SK-N-SH treated with all-trans-retinoic acid at 6 μM for 48 hours (cell line): ENCODE measurements around the gene RHCE.
"Not testable (repeated sequence)": the region's sequence is repeated elsewhere in the genome, so short reads cannot be mapped to it uniquely, and the experiment has no call there.

Experiments
- ATAC-seq: fragments of 200-7000 bp; cut with Tn5 transposase; 3 replicates; pipeline ENCODE4 v1.9.1; 2020; ENCODE audit warnings: mild to moderate bottlenecking, moderate library complexity
- ARNTL ChIP-seq: fragments of 450-650 bp; formaldehyde crosslinking; IDR thresholded peaks from 2 replicates; pipeline ENCODE4 v1.5.0; 2020; ENCODE audit warnings: low read depth, mild to moderate bottlenecking, moderate library complexity, borderline replicate concordance
- BACH2 ChIP-seq: fragments of 250-450 bp; sonication (Bioruptor Pico); IDR thresholded peaks from 2 replicates; pipeline ENCODE4 v1.9.0; 2021; ENCODE audit warnings: mild to moderate bottlenecking, borderline replicate concordance
- GLIS3 ChIP-seq: fragments of 250-450 bp; sonication (Bioruptor Pico); IDR thresholded peaks from 2 replicates; pipeline ENCODE4 v1.5.0; 2020; ENCODE audit warnings: mild to moderate bottlenecking, moderate library complexity
- ISL1 ChIP-seq: fragments of 250-450 bp; sonication (Bioruptor Pico); IDR thresholded peaks from 2 replicates; pipeline ENCODE4 v2.1.2; 2022; ENCODE audit warnings: mild to moderate bottlenecking, moderate library complexity
- PPARA ChIP-seq: fragments of 250-450 bp; sonication (Bioruptor Pico); IDR thresholded peaks from 2 replicates; pipeline ENCODE4 v1.5.0; 2020; ENCODE audit warnings: mild to moderate bottlenecking, borderline replicate concordance
- RARB ChIP-seq: fragments of 250-450 bp; sonication (Bioruptor Pico); IDR thresholded peaks from 2 replicates; pipeline ENCODE4 v1.8.0; 2021; ENCODE audit warnings: mild to moderate bottlenecking, moderate library complexity
- TCF4 ChIP-seq: fragments of 250-450 bp; sonication (Bioruptor Pico); IDR thresholded peaks from 2 replicates; pipeline ENCODE4 v1.8.0; 2021; ENCODE audit warnings: mild to moderate bottlenecking, moderate library complexity, borderline replicate concordance
- ZC3H10 ChIP-seq: fragments of 250-450 bp; sonication (Bioruptor Pico); IDR thresholded peaks from 2 replicates; pipeline ENCODE4 v1.5.1; 2021; ENCODE audit warnings: mild to moderate bottlenecking, moderate library complexity
- ZFP30 ChIP-seq: fragments of 450-650 bp; formaldehyde crosslinking; IDR thresholded peaks from 2 replicates; pipeline ENCODE4 v1.5.0; 2022; ENCODE audit warnings: mild to moderate bottlenecking, moderate library complexity
- ZNF70 ChIP-seq: fragments of 450-650 bp; formaldehyde crosslinking; IDR thresholded peaks from 2 replicates; pipeline ENCODE4 v1.5.0; 2020; ENCODE audit warnings: mild to moderate bottlenecking, moderate library complexity
- ZNF8 ChIP-seq: fragments of 450-650 bp; formaldehyde crosslinking; IDR thresholded peaks from 2 replicates; pipeline ENCODE4 v1.5.0; 2020; ENCODE audit warnings: mild to moderate bottlenecking, moderate library complexity
- TF ChIP-seq, protein P1 (sequence below): fragments of 250-450 bp; sonication (Bioruptor Pico); IDR thresholded peaks from 2 replicates; pipeline ENCODE4 v1.8.0; 2021; ENCODE audit warnings: low read depth, mild to moderate bottlenecking, moderate library complexity, borderline replicate concordance
- TF ChIP-seq, protein P2 (sequence below): fragments of 250-450 bp; sonication (Bioruptor Pico); IDR thresholded peaks from 2 replicates; pipeline ENCODE4 v1.5.1; 2020; ENCODE audit warnings: low read depth, mild to moderate bottlenecking, moderate library complexity
- TF ChIP-seq, protein P3 (sequence below): fragments of 250-450 bp; sonication (Bioruptor Pico); IDR thresholded peaks from 2 replicates; pipeline ENCODE4 v1.5.0; 2020; ENCODE audit warnings: mild to moderate bottlenecking, moderate library complexity

RHCE gene

DNA sequence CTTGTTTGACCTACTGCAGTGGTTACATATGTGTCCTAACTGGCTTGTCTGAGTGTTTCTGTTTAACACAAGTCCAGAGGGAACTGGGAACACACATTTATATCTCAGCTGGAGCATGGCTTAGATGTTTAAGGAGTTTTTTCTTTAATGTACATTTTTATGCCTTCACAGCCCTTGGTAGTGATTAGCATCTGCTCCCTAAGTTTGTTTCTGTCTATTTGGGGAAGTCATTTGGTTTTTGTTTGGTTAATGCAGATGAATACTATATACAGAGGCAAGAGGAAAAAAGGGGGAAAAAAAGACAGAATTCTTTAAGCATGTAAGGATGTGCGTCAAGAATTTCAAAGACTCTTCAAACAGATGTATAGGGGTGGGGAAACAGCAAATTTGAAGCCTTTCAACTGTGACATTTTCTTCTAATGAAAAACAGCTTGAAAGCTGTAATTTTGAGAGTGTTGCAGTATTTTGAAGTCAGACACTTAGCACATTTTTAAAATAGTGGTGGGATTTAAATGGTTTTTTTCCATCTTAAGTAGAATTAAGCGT lies 25.4 kb upstream of the RHCE start (continued):
- TF ChIP-seq, protein P1, sequence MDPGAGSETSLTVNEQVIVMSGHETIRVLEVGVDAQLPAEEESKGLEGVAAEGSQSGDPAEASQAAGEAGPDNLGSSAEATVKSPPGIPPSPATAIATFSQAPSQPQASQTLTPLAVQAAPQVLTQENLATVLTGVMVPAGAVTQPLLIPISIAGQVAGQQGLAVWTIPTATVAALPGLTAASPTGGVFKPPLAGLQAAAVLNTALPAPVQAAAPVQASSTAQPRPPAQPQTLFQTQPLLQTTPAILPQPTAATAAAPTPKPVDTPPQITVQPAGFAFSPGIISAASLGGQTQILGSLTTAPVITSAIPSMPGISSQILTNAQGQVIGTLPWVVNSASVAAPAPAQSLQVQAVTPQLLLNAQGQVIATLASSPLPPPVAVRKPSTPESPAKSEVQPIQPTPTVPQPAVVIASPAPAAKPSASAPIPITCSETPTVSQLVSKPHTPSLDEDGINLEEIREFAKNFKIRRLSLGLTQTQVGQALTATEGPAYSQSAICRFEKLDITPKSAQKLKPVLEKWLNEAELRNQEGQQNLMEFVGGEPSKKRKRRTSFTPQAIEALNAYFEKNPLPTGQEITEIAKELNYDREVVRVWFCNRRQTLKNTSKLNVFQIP (CRISPR knock-in tag): no peak
- TF ChIP-seq, all 23 proteins: peak for 0

DNA sequence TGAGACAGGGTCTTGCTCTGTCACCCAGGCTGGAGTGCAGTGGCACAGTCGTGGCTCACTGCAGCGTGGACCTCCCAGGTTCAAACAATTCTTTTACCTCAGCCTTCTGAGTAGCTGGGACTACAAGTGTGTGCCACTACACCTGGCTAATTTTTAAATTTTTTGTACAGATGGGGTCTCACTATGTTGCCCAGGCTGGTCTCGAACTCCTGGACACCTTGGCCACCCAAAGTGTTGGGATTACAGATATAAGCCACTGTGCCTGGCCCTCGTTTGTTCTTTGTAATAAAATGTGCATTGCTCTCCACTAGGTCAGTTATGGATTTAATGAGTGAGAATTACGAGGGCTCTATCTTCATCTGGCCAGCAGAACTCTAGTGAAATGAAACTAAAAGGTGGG lies 24.0 kb upstream of the RHCE start:
- ATAC-seq: not testable (repeated sequence)

DNA sequence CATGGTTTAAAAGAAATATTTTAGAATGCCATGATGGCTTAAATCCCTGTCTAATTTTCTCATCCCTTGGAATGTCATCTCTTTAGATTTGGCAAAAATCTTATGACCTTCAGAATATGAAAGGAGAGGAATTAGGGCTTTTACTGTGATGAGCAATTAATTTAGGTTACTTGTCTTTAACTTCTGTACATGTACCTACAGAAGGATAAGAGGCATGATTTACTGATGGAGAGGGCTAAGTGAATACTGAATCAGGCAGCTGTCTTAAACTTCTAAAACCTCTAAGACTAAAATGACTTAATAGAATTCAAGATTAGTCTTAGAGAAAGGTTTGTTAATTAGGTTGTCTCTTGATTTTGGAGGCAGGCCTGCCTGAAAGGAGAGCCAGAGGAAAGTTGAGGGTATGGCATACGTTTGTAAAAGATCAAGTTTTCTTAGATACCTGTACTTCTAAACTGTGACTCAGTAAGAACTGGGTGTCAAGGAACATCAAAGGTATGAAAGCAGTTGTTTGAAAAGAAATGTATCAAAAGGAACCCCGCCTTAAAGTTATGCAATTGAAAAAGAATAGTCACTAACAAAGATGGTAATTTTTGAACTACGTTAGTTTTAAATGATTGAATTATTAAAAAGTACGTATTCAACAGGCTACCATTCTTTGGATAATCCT lies 22.5 kb upstream of the RHCE start:
- peak; percentile 10; the same call in 1 of the 3 replicates for ATAC-seq
- TF ChIP-seq, protein P2, sequence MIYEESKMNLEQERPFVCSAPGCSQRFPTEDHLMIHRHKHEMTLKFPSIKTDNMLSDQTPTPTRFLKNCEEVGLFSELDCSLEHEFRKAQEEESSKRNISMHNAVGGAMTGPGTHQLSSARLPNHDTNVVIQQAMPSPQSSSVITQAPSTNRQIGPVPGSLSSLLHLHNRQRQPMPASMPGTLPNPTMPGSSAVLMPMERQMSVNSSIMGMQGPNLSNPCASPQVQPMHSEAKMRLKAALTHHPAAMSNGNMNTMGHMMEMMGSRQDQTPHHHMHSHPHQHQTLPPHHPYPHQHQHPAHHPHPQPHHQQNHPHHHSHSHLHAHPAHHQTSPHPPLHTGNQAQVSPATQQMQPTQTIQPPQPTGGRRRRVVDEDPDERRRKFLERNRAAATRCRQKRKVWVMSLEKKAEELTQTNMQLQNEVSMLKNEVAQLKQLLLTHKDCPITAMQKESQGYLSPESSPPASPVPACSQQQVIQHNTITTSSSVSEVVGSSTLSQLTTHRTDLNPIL (CRISPR knock-in tag): peak; percentile 30; the same call in 1 of the 2 replicates
- peak; percentile 91 for TF ChIP-seq ISL1 (CRISPR knock-in tag)
- TF ChIP-seq ZNF70 (CRISPR knock-in tag): no peak; the same call in 1 of the 2 replicates
- TF ChIP-seq ZC3H10: peak; percentile 73; the same call in 1 of the 2 replicates
- no peak; the same call in 1 of the 2 replicates for TF ChIP-seq RARB

DNA sequence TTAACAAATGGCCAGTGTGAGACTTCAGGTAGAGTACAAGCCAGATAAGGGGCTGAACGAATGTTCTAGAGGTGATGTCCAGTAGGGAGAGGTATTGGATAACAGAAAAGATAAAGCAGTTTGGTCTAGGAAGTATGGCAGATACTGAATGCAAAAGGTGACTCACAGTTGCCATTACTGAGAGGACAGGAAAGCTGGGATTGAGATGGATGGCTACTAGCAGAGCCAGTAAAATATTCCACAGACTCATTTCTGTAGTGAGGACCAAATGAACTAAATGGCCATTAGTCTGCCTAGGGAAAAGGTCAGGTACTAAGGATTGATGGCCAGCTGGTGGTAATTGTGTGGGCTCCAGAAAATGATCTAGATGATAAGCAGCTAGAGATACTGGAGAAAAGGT lies 21.6 kb upstream of the RHCE start:
- ATAC-seq: peak; percentile 90
- 0 out of 2 replicates have a peak, but pooled peaks have one; percentile 81 for TF ChIP-seq GLIS3 (CRISPR knock-in tag)
- TF ChIP-seq TCF4 (CRISPR knock-in tag): peak; percentile 41; the same call in 1 of the 2 replicates
- TF ChIP-seq ARNTL: no peak
- no peak for TF ChIP-seq ZNF8
- TF ChIP-seq ZNF70 (CRISPR knock-in tag): 0 out of 2 replicates have a peak, but pooled peaks have one; percentile 18
- no peak for TF ChIP-seq RARB
- no peak for TF ChIP-seq PPARA (CRISPR knock-in tag)
- TF ChIP-seq, protein P3, sequence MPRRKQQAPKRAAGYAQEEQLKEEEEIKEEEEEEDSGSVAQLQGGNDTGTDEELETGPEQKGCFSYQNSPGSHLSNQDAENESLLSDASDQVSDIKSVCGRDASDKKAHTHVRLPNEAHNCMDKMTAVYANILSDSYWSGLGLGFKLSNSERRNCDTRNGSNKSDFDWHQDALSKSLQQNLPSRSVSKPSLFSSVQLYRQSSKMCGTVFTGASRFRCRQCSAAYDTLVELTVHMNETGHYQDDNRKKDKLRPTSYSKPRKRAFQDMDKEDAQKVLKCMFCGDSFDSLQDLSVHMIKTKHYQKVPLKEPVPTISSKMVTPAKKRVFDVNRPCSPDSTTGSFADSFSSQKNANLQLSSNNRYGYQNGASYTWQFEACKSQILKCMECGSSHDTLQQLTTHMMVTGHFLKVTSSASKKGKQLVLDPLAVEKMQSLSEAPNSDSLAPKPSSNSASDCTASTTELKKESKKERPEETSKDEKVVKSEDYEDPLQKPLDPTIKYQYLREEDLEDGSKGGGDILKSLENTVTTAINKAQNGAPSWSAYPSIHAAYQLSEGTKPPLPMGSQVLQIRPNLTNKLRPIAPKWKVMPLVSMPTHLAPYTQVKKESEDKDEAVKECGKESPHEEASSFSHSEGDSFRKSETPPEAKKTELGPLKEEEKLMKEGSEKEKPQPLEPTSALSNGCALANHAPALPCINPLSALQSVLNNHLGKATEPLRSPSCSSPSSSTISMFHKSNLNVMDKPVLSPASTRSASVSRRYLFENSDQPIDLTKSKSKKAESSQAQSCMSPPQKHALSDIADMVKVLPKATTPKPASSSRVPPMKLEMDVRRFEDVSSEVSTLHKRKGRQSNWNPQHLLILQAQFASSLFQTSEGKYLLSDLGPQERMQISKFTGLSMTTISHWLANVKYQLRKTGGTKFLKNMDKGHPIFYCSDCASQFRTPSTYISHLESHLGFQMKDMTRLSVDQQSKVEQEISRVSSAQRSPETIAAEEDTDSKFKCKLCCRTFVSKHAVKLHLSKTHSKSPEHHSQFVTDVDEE (CRISPR knock-in tag): 0 out of 2 replicates have a peak, but pooled peaks have one; percentile 65
- TF ChIP-seq BACH2 (CRISPR knock-in tag): no peak
- TF ChIP-seq ISL1 (CRISPR knock-in tag): peak; percentile 97
- peak; percentile 74; the same call in 1 of the 2 replicates for TF ChIP-seq ZC3H10
- TF ChIP-seq, protein P2 (CRISPR knock-in tag): peak; percentile 41; the same call in 1 of the 2 replicates

DNA sequence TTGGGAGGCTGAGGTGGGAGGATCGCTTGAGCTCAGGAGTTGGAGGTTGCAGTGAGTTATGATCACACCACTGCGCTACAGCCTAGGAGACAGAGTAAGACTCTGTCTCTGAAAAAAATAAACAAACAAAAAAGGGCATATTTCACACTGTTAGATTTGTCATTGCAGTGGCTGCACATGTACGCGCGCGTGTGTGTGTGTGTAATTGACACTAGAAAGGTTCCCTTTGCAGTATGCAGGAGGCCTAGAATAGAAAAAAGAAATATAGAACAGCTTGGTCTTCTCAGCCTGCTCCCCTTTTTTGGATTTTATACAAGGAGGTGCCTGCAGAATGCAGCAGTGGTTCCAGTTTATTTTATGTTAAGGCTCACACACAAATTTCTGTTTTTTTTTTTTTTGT lies 18.7 kb upstream of the RHCE start:
- TF ChIP-seq ZFP30 (CRISPR knock-in tag): no peak
- TF ChIP-seq ARNTL: no peak
- TF ChIP-seq, protein P2 (CRISPR knock-in tag): no peak
- no peak for TF ChIP-seq ZC3H10
- no peak for TF ChIP-seq ZNF70 (CRISPR knock-in tag)
- TF ChIP-seq, all 23 proteins: peak for 0
- ATAC-seq: no peak
